B cell (primary cell): Measurements from ENCODE around the gene BICDL1. TPM values are rescaled to one million over a fixed set of nuclear protein-coding genes. Genes with fewer than 3 reads are reported as not detected.

Source experiments
- ATAC-seq: fragments of 200-7000 bp; cut with Tn5 transposase; one replicate; pipeline ENCODE4 v1.10.0; 2021; ENCODE audit warnings: low read depth, mild to moderate bottlenecking, moderate number of reproducible peaks, moderate library complexity
- CTCF ChIA-PET: fragments of 350-600 bp; sonication (Branson Sonifier 250); formaldehyde crosslinking; loops from one replicate; lab custom pipeline; 2021; ENCODE audit warnings: antibody characterized with exemption, inconsistent platforms; lab: Charles Lee
- POLR2A ChIA-PET: fragments of 350-600 bp; sonication (Branson Sonifier 250); formaldehyde crosslinking; loops from one replicate; lab custom pipeline; 2021; ENCODE audit warnings: antibody characterized with exemption; lab: Charles Lee
- DNase-seq: peaks from one replicate; pipeline ENCODE4 v3.0.0; 2013
- H2AFZ ChIP-seq: 2 replicates; pipeline ENCODE4 v1.6.1; 2012; ENCODE audit warnings: mild to moderate bottlenecking, low read depth, low read length; ENCODE audit not compliant: insufficient read depth, poor library complexity, severe bottlenecking
- H3K27ac ChIP-seq, 2 donors: 1 replicate in 1 of 2; 2 replicates in 1 of 2; pipeline ENCODE4 v1.5.1; 2012 to 2013; ENCODE audit warnings: low read length in 2 of 2, mild to moderate bottlenecking in 2 of 2, moderate library complexity in 1 of 2
- H3K27me3 ChIP-seq, 4 experiments: fragments of 200-600 bp in 1 of 4; sonication (generic) in 1 of 4; replicated peaks in 1 of 4; 1 replicate in 2 of 4; 2 replicates in 2 of 4; pipeline versions ENCODE4 v1.6.1 to v1.7.0; 2013 to 2016; ENCODE audit warnings: low read length in 3 of 4, mild to moderate bottlenecking in 2 of 4, mixed read lengths in 1 of 4, moderate library complexity in 1 of 4; ENCODE audit not compliant: insufficient read depth in 4 of 4, control insufficient read depth in 3 of 4; ENCODE audit errors: control extremely low read depth in 1 of 4
- H3K36me3 ChIP-seq, 2 experiments: replicated peaks in 1 of 2; 1 replicate in 1 of 2; 2 replicates in 1 of 2; pipeline versions ENCODE4 v1.6.1 to v1.7.1; 2013; ENCODE audit warnings: low read length in 1 of 2; ENCODE audit not compliant: insufficient read depth in 2 of 2, control insufficient read depth in 1 of 2; ENCODE audit errors: control extremely low read depth in 1 of 2, extremely low read depth in 1 of 2
- H3K4me1 ChIP-seq, 2 donors: fragments of 200-600 bp in 1 of 2; sonication (generic) in 1 of 2; 1 replicate in 1 of 2; 2 replicates in 1 of 2; pipeline versions ENCODE4 v1.5.1 to v1.6.1; 2013 to 2017; ENCODE audit warnings: low read length in 2 of 2; ENCODE audit not compliant: control insufficient read depth in 2 of 2, insufficient read depth in 2 of 2
- H3K4me2 ChIP-seq: replicated peaks from 2 replicates; pipeline ENCODE3; 2012; ENCODE audit warnings: mild to moderate bottlenecking, low read depth, low read length; ENCODE audit not compliant: poor library complexity, severe bottlenecking
- H3K4me3 ChIP-seq, 5 experiments: fragments of 200-600 bp in 1 of 5; sonication (generic) in 1 of 5; 1 replicate in 3 of 5; 2 replicates in 2 of 5; pipeline versions ENCODE4 v1.5.1 to v1.7.0; 2011 to 2016; ENCODE audit warnings: low read length in 4 of 5, mild to moderate bottlenecking in 4 of 5, low read depth in 2 of 5, control low read depth in 1 of 5, moderate library complexity in 1 of 5; ENCODE audit not compliant: insufficient read depth in 1 of 5; ENCODE audit errors: control extremely low read depth in 1 of 5, extremely low read depth in 1 of 5
- H3K79me2 ChIP-seq: fragments of 200-600 bp; sonication (generic); one replicate; pipeline ENCODE4 v1.6.0; 2016; ENCODE audit warnings: low read length; ENCODE audit not compliant: control insufficient read depth, insufficient read depth
- H3K9ac ChIP-seq: fragments of 200-600 bp; sonication (generic); 2 replicates; pipeline ENCODE4 v1.6.1; 2017; ENCODE audit warnings: mild to moderate bottlenecking, low read length, moderate library complexity
- H3K9me3 ChIP-seq, 3 donors: one replicate each; pipeline versions ENCODE4 v1.6.1 to v1.7.1; 2013; ENCODE audit warnings: low read length in 2 of 3; ENCODE audit not compliant: control insufficient read depth in 2 of 3, insufficient read depth in 1 of 3; ENCODE audit errors: control extremely low read depth in 1 of 3
- H4K20me1 ChIP-seq: 2 replicates; pipeline ENCODE4 v1.6.0; 2012; ENCODE audit warnings: mild to moderate bottlenecking, low read length; ENCODE audit not compliant: insufficient read depth, control insufficient read depth, poor library complexity, severe bottlenecking
- H3K27ac Mint-ChIP-seq: one replicate; pipeline ENCODE4 v1.8.0; 2021; ENCODE audit warnings: mixed read lengths
- H3K27me3 Mint-ChIP-seq: one replicate; pipeline ENCODE4 v1.8.0; 2021; ENCODE audit warnings: mixed read lengths
- H3K4me1 Mint-ChIP-seq: one replicate; pipeline ENCODE4 v1.8.0; 2021; ENCODE audit warnings: mixed read lengths
- H3K4me3 Mint-ChIP-seq: one replicate; pipeline ENCODE4 v1.8.0; 2021; ENCODE audit warnings: mixed read lengths
- H3K9me3 Mint-ChIP-seq: one replicate; pipeline ENCODE4 v1.8.0; 2022; ENCODE audit warnings: mixed read lengths; ENCODE audit not compliant: insufficient read depth
- CTCF ChIP-seq: fragments of 200-600 bp; IDR thresholded peaks from one replicate; pipeline ENCODE4 v1.8.0; 2022; ENCODE audit warnings: antibody characterized with exemption, mild to moderate bottlenecking
- EZH2 ChIP-seq: IDR thresholded peaks from 2 replicates; pipeline ENCODE4 v1.6.1; 2012; ENCODE audit warnings: borderline replicate concordance, low read depth, mild to moderate bottlenecking, moderate library complexity, low read length; ENCODE audit not compliant: insufficient read depth, poor library complexity, severe bottlenecking
- WGBS: methylation state at CpG from one replicate; pipeline ENCODE4 v1.1.5; 2013; ENCODE audit warnings: missing lambda C conversion rate; ENCODE audit not compliant: insufficient coverage; 5-methylcytosine and 5-hydroxymethylcytosine counted together
- intact Hi-C: fragments of 100-400 bp; cut with micrococcal nuclease; formaldehyde crosslinking; loops from one replicate; pipeline ENCODE4 v1.10.0; 2022
- polyA plus RNA-seq: library from polyadenylated mRNA; depleted of rRNA; stranded (reverse); fragments of >200 nt; gene quantifications from 2 replicates; pipeline ENCODE4 v1.2.3, GENCODE V29; 2012
- total RNA-seq, 2 donors: library from RNA; stranded (reverse); fragments of 120-200 nt in 1 of 2; gene quantifications; 1 replicate in 1 of 2; 2 replicates in 1 of 2; pipeline versions ENCODE4 v1.2.3 to v1.2.4, GENCODE V29; 2013 to 2022

The BICDL1 gene
- total and polyA plus RNA-seq, 2 donors (not counting 1 experiment from before 2014, with no cell fraction given), result 15.6 to 41.5 TPM

DNA sequence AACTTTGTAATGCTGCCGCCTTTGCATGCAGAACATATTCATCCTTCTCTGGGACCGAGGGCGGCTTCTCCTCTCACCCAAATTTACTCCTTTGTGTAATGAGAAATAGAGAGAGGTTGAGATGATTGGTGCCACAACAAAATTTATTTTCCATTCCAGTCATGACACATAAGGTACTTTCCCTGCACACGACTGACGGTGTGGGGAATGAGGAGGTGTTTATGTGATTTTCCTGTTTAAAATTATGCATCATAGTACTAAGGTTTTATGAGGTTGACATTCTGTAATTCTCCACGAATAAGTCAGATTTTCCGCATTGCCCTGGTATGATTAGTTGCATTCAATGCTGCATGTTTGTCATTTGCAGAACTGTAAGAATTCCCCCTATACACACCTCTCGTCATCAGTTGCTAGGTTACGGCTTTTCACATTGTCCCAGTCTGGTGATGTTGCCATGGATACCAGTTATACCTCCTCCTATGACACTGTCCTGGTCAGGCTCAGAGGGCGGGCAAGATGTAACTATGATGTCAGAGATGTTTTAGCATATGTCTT lies 23.1 kb downstream of the BICDL1 start:
- no peaks in the 10 kb centered on the region for H3K9me3 Mint-ChIP-seq
- no CpG with 5 or more reads among the region's 10 CpGs for WGBS
- H3K4me1 Mint-ChIP-seq, result peaks cover 48% of the 10 kb centered on the region
- ChIA-PET POLR2A (interaction anchor here (1.6 kb wide), 1 partner anchor 22 kb away, joined by 3 read pairs; no protein-coding TSS in a partner anchor), CTCF (interaction anchor here (1.0 kb wide), 1 partner anchor 75 kb away, joined by 3 read pairs; no protein-coding TSS in a partner anchor)
- TF ChIP-seq CTCF (no peak), EZH2 (no peak)
- Histone ChIP-seq H3K9me3 (no peaks in the 10 kb centered on the region), H3K4me3 (no peak overlapping the region), H3K9ac (no peak overlapping the region), H3K27me3 (no peaks in the 10 kb centered on the region), H3K79me2 (no peaks in the 10 kb centered on the region), H3K36me3 (no peaks in the 10 kb centered on the region), H3K4me2 (no peak overlapping the region), H2AFZ (no peak overlapping the region), H4K20me1 (no peaks in the 10 kb centered on the region), H3K4me1 (peaks cover 7 to 20% of the 10 kb centered on the region in 2 donors), H3K27ac (no peak overlapping the region)
- DNase-seq (peak; percentile 79), ATAC-seq (peak; percentile 76)
- intact Hi-C loops, result loop anchor here (1.0 kb wide), 2 partner anchors 23 to 75 kb away; partner anchors contain the start of gene BICDL1
- H3K4me3 Mint-ChIP-seq, result peak overlapping the region; percentile 51
- H3K27ac Mint-ChIP-seq, result peak overlapping the region; percentile 82
- no peaks in the 10 kb centered on the region for H3K27me3 Mint-ChIP-seq

- Mint-ChIP-seq H3K27me3 (no peaks in the 10 kb centered on the region), H3K4me3 (peak overlapping the region; percentile 57), H3K27ac (peak overlapping the region; percentile 42), H3K4me1 (peaks cover 38% of the 10 kb centered on the region), H3K9me3 (no peaks in the 10 kb centered on the region)
- Histone ChIP-seq H3K36me3 (no peaks in the 10 kb centered on the region), H3K27ac (no peak overlapping the region), H3K4me2 (no peak overlapping the region), H3K4me3 (no peak overlapping the region), H3K27me3 (no peaks in the 10 kb centered on the region), H3K4me1 (peaks cover 0 to 15% of the 10 kb centered on the region in 2 donors), H4K20me1 (no peaks in the 10 kb centered on the region), H2AFZ (no peak overlapping the region), H3K79me2 (no peaks in the 10 kb centered on the region), H3K9me3 (no peaks in the 10 kb centered on the region), H3K9ac (no peak overlapping the region)
- ChIA-PET POLR2A (no interaction called here), CTCF (interaction anchor here (1.2 kb wide), 1 partner anchor 25 kb away, joined by 4 read pairs; the partner anchor contains the start of gene BICDL1)
- TF ChIP-seq CTCF (no peak), EZH2 (no peak)
- ATAC-seq (peak; percentile 63), DNase-seq (peak; percentile 41)
- 45% methylated on average over 3 of the region's 9 CpGs for WGBS
- intact Hi-C loops, result no loop called here
Observed at GRCh38 chr12:120013659-120014380, 24.8 kb downstream of the BICDL1 start.
